GM12878 (cell line): Measurements from ENCODE around the gene ZNF581. TPM values are rescaled to one million over a fixed set of nuclear protein-coding genes. Genes with fewer than 3 reads are reported as not detected.

Source experiments
- ATAC-seq: fragments of 200-7000 bp; cut with Tn5 transposase; 3 replicates; pipeline ENCODE4 v1.9.1; 2020; ENCODE audit warnings: mild to moderate bottlenecking, moderate library complexity
- BruUV-seq: library from RNA; stranded (reverse); fragments of 400-500 nt; replicated peaks from 2 replicates; lab custom pipeline; 2021; lab: Mats Ljungman, UMichigan
- CTCF ChIA-PET: fragments of 300-600 bp; sonication (Branson Sonifier 250); formaldehyde crosslinking; extraction: SDS; loops from one replicate; lab custom pipeline; 2021; ENCODE audit warnings: inconsistent platforms; lab: Yijun Ruan, JAX
- POLR2A ChIA-PET: fragments of 350-600 bp; formaldehyde crosslinking; extraction: SDS; loops from one replicate; lab custom pipeline; 2021; ENCODE audit warnings: inconsistent platforms; lab: Charles Lee
- RAD21 ChIA-PET: fragments of 300-600 bp; sonication (Branson Sonifier 250); formaldehyde crosslinking; loops from one replicate; lab custom pipeline; 2023; ENCODE audit warnings: antibody characterized with exemption; ENCODE audit not compliant: unreplicated experiment; lab: Charles Lee
- SMC1A ChIA-PET: fragments of 300-600 bp; sonication (Branson Sonifier 250); formaldehyde crosslinking; loops from one replicate; lab custom pipeline; 2023; ENCODE audit not compliant: unreplicated experiment, uncharacterized antibody; lab: Charles Lee
- DNase-seq: peaks from one replicate; pipeline ENCODE4 v3.0.0-alpha.2; 2011; ENCODE audit warnings: low read depth, low spot score
- FAIRE-seq: peaks from 3 replicates; lab custom pipeline; 2011; peaks lifted over from hg19 to GRCh38; lab: Jason Lieb, UNC
- H2AFZ ChIP-seq: 2 replicates; pipeline ENCODE4 v1.6.0; 2011; ENCODE audit warnings: low read depth, low read length, control low read depth; ENCODE audit not compliant: control insufficient read depth
- H3K27ac ChIP-seq: 2 replicates; pipeline ENCODE4 v1.5.1; 2011; ENCODE audit warnings: control low read depth; ENCODE audit not compliant: control insufficient read depth, insufficient read depth
- H3K27me3 ChIP-seq, 2 experiments: replicated peaks in 1 of 2; 2 replicates each; pipeline versions ENCODE4 v1.6.0 to v1.6.1; 2011; ENCODE audit warnings: low read length in 1 of 2; ENCODE audit not compliant: control insufficient read depth in 2 of 2, insufficient read depth in 2 of 2
- H3K36me3 ChIP-seq, 2 experiments: 2 replicates each; pipeline ENCODE4 v1.5.1; 2011; ENCODE audit warnings: low read length in 1 of 2; ENCODE audit not compliant: control insufficient read depth in 2 of 2, insufficient read depth in 2 of 2
- H3K4me1 ChIP-seq: 2 replicates; pipeline ENCODE4 v1.6.1; 2011; ENCODE audit warnings: mild to moderate bottlenecking, low read length, moderate library complexity, mixed read lengths; ENCODE audit not compliant: control insufficient read depth, insufficient read depth
- H3K4me2 ChIP-seq: 2 replicates; pipeline ENCODE4 v1.6.0; 2011; ENCODE audit warnings: control low read depth; ENCODE audit not compliant: control insufficient read depth, insufficient read depth
- H3K4me3 ChIP-seq: fragments of 200-600 bp; sonication (generic); 2 replicates; pipeline ENCODE4 v1.5.1; 2016
- H3K79me2 ChIP-seq: 2 replicates; pipeline ENCODE4 v1.6.0; 2011; ENCODE audit warnings: low read length; ENCODE audit not compliant: control insufficient read depth, insufficient read depth
- H3K9ac ChIP-seq: 2 replicates; pipeline ENCODE4 v1.8.0; 2011; ENCODE audit warnings: low read length, control low read depth, mixed read lengths; ENCODE audit not compliant: control insufficient read depth, insufficient read depth
- H3K9me3 ChIP-seq: replicated peaks from 3 replicates; pipeline ENCODE4 v1.5.1; 2011; ENCODE audit warnings: mild to moderate bottlenecking, low read length; ENCODE audit not compliant: control insufficient read depth, insufficient read depth
- H4K20me1 ChIP-seq: 2 replicates; pipeline ENCODE4 v1.6.0; 2011; ENCODE audit not compliant: control insufficient read depth, insufficient read depth
- KLF5 ChIP-seq: fragments of 450-650 bp; IDR thresholded peaks from 2 replicates; pipeline ENCODE4 v1.6.1; 2014; ENCODE audit warnings: mild to moderate bottlenecking; ENCODE audit not compliant: partially characterized antibody
- NR2C2 ChIP-seq: IDR thresholded peaks from 2 replicates; pipeline ENCODE4 v1.6.1; 2011; ENCODE audit warnings: borderline replicate concordance, low read depth; ENCODE audit not compliant: control insufficient read depth, insufficient read length
- PML ChIP-seq: IDR thresholded peaks from 2 replicates; pipeline ENCODE4 v1.6.1; 2012; ENCODE audit warnings: low read length, inconsistent platforms
- RB1 ChIP-seq: fragments of 450-650 bp; formaldehyde crosslinking; IDR thresholded peaks from 2 replicates; pipeline ENCODE4 v1.6.1; 2017; ENCODE audit warnings: mild to moderate bottlenecking, borderline replicate concordance
- ZNF24 ChIP-seq: fragments of 450-650 bp; IDR thresholded peaks from 2 replicates; pipeline ENCODE4 v1.6.1; 2017; ENCODE audit warnings: antibody characterized with exemption, mild to moderate bottlenecking
- WGBS: methylation state at CpG from one replicate; pipeline ENCODE4 v1.1.6; 2016; ENCODE audit warnings: low lambda C conversion rate; ENCODE audit not compliant: insufficient replicate concordance, insufficient coverage; ENCODE audit errors: missing lambda C conversion rate; 5-methylcytosine and 5-hydroxymethylcytosine counted together
- in situ Hi-C: fragments of 300-500 bp; cut with MboI; formaldehyde crosslinking; loops from 9 replicates; pipeline ENCODE4 v1.14.3; 2018; ENCODE audit warnings: mixed read lengths
- intact Hi-C: fragments of 100-400 bp; cut with micrococcal nuclease; formaldehyde crosslinking; loops from one replicate; pipeline ENCODE4 v1.14.2; 2022; ENCODE audit not compliant: unreplicated experiment
- polyA plus RNA-seq, 11 experiments: library from polyadenylated mRNA; depleted of rRNA in 4 of 11; unstranded in 6 of 11; stranded (reverse) in 5 of 11; fragments of >200 nt; fragmentation: Nextera tagmentation in 4 of 11; fragmentation: Illumina TruSeq in 1 of 11; extraction: Ambion mirVana in 4 of 11; extraction: Trizol in 1 of 11; gene quantifications; 1 replicate in 1 of 11; 2 replicates in 10 of 11; pipeline versions ENCODE4 v1.2.1 to v1.2.3, GENCODE V29; 2011 to 2016; ENCODE audit warnings: inconsistent platforms in 2 of 11, missing spikeins in 2 of 11, low read depth in 1 of 11
- total RNA-seq, 4 experiments: library from RNA; depleted of rRNA in 3 of 4; stranded (reverse); fragments of >200 nt in 3 of 4; fragmentation: Illumina TruSeq in 1 of 4; extraction: Trizol in 1 of 4; gene quantifications; 2 replicates each; pipeline versions ENCODE4 v1.2.1 to v1.2.3, GENCODE V29; 2013 to 2021
- TF ChIP-seq, protein P1 (sequence below): fragments of 150-350 bp; IDR thresholded peaks from 2 replicates; pipeline ENCODE4 v1.6.1; 2016; ENCODE audit warnings: low read depth, low read length
- TF ChIP-seq, protein P2 (sequence below): IDR thresholded peaks from 2 replicates; pipeline ENCODE4 v1.6.1; 2012; ENCODE audit warnings: low read depth, low read length, improper control_type of control experiment
- TF ChIP-seq, protein P3 (sequence below): fragments of 450-650 bp; IDR thresholded peaks from 2 replicates; pipeline ENCODE4 v1.6.1; 2017; ENCODE audit warnings: mild to moderate bottlenecking
- TF ChIP-seq, protein P4 (sequence below): fragments of 450-650 bp; IDR thresholded peaks from 2 replicates; pipeline ENCODE4 v1.6.1; 2017; ENCODE audit warnings: mild to moderate bottlenecking, low read depth, inconsistent platforms; ENCODE audit not compliant: poor library complexity, severe bottlenecking

The ZNF581 gene
- total and polyA plus RNA-seq, 10 of the 15 experiments (the other 5 are each of a cell fraction or from before 2014, with no cell fraction given): 4.7 to 45.4 (median 22.2) TPM

DNA sequence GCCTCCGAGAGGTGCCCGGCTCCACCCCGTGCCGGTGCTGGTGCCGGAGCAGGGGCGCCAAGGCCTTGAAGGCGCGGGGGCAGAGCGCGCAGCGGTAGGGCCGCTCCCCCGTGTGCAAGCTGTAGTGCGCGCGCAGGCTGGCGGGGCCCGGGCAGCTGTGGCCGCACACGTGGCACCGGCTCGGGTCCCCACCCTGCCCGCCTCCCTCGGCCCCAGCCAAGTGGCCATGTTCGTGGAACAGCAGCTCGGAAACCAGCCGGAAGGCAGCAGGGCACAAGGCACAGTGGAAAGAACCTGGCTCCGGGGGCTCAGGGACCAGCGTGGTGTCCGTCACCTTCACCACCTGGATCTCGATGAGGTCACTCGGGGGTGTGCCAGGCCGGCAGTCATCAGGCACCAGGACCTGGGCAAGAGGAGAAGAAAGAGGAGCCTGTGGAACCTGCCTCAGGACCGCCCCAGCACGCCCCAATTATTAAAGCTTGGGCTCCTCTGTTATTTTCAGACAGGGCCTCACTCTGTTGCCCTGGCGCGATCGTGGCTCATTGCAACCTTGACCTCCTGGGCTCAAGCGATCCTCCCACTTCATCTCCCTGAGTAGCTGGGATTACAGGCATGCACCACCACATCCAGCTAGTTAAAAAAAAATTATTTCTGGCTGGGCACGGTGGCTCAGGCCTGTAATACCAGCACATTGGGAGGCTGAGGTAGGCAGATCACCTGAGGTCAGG, 21.0 kb upstream of the ZNF581 start (continued):
- TF ChIP-seq, protein P1, sequence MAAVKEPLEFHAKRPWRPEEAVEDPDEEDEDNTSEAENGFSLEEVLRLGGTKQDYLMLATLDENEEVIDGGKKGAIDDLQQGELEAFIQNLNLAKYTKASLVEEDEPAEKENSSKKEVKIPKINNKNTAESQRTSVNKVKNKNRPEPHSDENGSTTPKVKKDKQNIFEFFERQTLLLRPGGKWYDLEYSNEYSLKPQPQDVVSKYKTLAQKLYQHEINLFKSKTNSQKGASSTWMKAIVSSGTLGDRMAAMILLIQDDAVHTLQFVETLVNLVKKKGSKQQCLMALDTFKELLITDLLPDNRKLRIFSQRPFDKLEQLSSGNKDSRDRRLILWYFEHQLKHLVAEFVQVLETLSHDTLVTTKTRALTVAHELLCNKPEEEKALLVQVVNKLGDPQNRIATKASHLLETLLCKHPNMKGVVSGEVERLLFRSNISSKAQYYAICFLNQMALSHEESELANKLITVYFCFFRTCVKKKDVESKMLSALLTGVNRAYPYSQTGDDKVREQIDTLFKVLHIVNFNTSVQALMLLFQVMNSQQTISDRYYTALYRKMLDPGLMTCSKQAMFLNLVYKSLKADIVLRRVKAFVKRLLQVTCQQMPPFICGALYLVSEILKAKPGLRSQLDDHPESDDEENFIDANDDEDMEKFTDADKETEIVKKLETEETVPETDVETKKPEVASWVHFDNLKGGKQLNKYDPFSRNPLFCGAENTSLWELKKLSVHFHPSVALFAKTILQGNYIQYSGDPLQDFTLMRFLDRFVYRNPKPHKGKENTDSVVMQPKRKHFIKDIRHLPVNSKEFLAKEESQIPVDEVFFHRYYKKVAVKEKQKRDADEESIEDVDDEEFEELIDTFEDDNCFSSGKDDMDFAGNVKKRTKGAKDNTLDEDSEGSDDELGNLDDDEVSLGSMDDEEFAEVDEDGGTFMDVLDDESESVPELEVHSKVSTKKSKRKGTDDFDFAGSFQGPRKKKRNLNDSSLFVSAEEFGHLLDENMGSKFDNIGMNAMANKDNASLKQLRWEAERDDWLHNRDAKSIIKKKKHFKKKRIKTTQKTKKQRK: no peak

DNA sequence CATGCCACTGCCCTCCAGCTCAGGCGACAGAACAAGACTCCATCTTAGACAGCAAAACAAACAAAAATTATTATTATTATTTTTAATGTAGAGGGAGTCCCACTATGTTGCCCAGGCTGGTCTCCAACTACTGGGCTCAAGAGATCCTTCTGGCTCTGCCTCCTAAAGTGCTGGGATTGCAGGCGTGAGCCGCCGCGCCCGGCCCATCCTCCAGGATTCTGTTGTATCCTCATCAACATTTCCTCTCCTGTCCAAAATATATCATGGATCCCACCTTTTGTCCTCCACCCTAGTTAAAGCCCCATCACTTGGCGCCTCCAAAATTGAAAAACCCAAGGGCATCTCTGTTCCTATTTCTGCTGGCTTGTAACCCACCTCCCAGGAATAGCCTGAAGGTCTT, 20.3 kb upstream of the ZNF581 start:
- DNase-seq (no peak), ATAC-seq (no peak), FAIRE-seq (no peak)
- Histone ChIP-seq H3K27me3 (no peaks in the 10 kb centered on the region), H4K20me1 (no peaks in the 10 kb centered on the region), H3K9me3 (no peaks in the 10 kb centered on the region; the same call in 2 of the 3 replicates), H3K4me1 (peaks cover 9% of the 10 kb centered on the region; the same call in 1 of the 2 replicates), H3K4me2 (no peak overlapping the region), H2AFZ (no peak overlapping the region), H3K4me3 (no peak overlapping the region), H3K9ac (no peak overlapping the region), H3K27ac (no peak overlapping the region), H3K79me2 (no peaks in the 10 kb centered on the region), H3K36me3 (no peaks in the 10 kb centered on the region)
- CTCF ChIA-PET: interaction anchor here (2.2 to 7.9 kb wide), 2 partner anchors 10 to 17 kb away, joined by 16 to 76 read pairs; partner anchors contain the start of gene ZNF865
- BruUV-seq: no TSS peak
- 97% methylated on average over 7 of the region's 7 CpGs for WGBS
- in situ Hi-C loops: no loop called here
- intact Hi-C loops: no loop called here
- SMC1A ChIA-PET: no interaction called here
- POLR2A ChIA-PET: interaction anchor here (0.6 to 2.8 kb wide), 5 partner anchors 10 to 1597 kb away, joined by 3 to 21 read pairs (median 7); partner anchors contain the start of genes U2AF2 and ZNF865
- RAD21 ChIA-PET: interaction anchor here (1.0 to 2.9 kb wide), 2 partner anchors 17 to 18 kb away, joined by 3 to 29 read pairs; partner anchors contain the start of gene ZNF865
- TF ChIP-seq KLF5 (no peak), NR2C2 (no peak), PML (no peak), RB1 (no peak), ZNF24 (no peak)
- TF ChIP-seq, protein P2, sequence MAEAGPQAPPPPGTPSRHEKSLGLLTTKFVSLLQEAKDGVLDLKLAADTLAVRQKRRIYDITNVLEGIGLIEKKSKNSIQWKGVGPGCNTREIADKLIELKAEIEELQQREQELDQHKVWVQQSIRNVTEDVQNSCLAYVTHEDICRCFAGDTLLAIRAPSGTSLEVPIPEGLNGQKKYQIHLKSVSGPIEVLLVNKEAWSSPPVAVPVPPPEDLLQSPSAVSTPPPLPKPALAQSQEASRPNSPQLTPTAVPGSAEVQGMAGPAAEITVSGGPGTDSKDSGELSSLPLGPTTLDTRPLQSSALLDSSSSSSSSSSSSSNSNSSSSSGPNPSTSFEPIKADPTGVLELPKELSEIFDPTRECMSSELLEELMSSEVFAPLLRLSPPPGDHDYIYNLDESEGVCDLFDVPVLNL: no peak
- TF ChIP-seq, protein P3, sequence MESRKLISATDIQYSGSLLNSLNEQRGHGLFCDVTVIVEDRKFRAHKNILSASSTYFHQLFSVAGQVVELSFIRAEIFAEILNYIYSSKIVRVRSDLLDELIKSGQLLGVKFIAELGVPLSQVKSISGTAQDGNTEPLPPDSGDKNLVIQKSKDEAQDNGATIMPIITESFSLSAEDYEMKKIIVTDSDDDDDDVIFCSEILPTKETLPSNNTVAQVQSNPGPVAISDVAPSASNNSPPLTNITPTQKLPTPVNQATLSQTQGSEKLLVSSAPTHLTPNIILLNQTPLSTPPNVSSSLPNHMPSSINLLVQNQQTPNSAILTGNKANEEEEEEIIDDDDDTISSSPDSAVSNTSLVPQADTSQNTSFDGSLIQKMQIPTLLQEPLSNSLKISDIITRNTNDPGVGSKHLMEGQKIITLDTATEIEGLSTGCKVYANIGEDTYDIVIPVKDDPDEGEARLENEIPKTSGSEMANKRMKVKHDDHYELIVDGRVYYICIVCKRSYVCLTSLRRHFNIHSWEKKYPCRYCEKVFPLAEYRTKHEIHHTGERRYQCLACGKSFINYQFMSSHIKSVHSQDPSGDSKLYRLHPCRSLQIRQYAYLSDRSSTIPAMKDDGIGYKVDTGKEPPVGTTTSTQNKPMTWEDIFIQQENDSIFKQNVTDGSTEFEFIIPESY: no peak
- TF ChIP-seq, protein P4, sequence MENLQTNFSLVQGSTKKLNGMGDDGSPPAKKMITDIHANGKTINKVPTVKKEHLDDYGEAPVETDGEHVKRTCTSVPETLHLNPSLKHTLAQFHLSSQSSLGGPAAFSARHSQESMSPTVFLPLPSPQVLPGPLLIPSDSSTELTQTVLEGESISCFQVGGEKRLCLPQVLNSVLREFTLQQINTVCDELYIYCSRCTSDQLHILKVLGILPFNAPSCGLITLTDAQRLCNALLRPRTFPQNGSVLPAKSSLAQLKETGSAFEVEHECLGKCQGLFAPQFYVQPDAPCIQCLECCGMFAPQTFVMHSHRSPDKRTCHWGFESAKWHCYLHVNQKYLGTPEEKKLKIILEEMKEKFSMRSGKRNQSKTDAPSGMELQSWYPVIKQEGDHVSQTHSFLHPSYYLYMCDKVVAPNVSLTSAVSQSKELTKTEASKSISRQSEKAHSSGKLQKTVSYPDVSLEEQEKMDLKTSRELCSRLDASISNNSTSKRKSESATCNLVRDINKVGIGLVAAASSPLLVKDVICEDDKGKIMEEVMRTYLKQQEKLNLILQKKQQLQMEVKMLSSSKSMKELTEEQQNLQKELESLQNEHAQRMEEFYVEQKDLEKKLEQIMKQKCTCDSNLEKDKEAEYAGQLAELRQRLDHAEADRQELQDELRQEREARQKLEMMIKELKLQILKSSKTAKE: no peak
